ENCODE data around the gene ADIRF.

DNA sequence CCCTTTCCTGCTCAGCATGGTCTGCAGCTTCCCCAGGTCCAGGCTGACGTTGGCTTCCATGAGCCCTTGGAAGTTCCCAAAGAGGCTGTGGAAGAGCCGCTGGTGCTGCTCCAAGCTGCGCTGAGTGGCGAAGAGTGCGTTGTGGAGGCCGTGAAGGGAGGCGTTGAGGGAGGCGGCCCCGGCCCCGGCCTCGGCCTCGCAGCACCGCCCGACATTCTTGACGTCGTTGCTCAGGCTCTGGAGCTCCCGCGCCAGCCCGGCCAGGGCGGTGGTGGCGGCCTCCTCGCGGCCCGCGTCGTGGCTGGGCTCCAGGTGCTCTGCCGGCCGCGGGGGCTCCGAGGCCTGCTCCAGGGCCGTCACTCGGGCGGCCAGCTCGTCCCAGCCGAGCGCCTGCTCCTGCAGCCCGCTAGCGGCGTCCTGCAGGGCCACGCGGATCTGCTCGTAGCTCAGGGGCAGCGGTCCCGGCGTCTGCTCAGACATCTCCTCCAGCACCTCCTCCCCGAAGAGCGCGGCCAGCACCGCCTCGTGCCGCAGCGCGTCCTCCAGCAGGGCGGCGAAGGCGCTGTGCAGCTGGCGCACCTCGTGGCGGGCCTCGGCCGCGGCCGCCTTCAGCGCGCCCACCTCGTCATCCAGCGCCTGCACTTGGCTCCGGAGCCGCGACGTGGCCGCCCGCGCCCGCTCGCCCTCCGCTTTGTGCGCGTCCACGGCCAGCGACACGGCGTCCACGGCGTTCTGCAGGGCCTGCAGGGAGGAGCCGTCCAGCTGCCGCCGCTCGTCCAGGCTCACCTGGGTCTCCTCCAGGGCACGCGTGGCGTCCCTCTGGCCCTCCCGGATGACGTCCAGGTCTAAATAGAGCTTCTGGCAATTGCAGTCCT is 25.6 kb upstream of the ADIRF start:
- TF ChIP-seq NFYB (CRISPR knock-in tag; conservative IDR thresholded peaks at IDR 0.05; ENCODE audit: low read depth) (no peak), CTCF (IDR thresholded peaks at IDR 0.05) (no peak), MAX (CRISPR knock-in tag; IDR thresholded peaks at IDR 0.05) (no peak), ELF4 (CRISPR knock-in tag; IDR thresholded peaks at IDR 0.05; ENCODE audit: low read depth) (no peak), NR1H2 (CRISPR knock-in tag; IDR thresholded peaks at IDR 0.05) (no peak), CREM (CRISPR knock-in tag; IDR thresholded peaks at IDR 0.05) (no peak), SP1 (CRISPR knock-in tag; conservative IDR thresholded peaks at IDR 0.05) (0 out of 2 replicates have a peak, but pooled peaks have one; percentile 25), ZNF232 (CRISPR knock-in tag; IDR thresholded peaks at IDR 0.05) (no peak), ESRRA (CRISPR knock-in tag; IDR thresholded peaks at IDR 0.05; ENCODE audit: borderline replicate concordance) (no peak), E2F1 (CRISPR knock-in tag; IDR thresholded peaks at IDR 0.05) (no peak)
- TF ChIP-seq, protein P1, sequence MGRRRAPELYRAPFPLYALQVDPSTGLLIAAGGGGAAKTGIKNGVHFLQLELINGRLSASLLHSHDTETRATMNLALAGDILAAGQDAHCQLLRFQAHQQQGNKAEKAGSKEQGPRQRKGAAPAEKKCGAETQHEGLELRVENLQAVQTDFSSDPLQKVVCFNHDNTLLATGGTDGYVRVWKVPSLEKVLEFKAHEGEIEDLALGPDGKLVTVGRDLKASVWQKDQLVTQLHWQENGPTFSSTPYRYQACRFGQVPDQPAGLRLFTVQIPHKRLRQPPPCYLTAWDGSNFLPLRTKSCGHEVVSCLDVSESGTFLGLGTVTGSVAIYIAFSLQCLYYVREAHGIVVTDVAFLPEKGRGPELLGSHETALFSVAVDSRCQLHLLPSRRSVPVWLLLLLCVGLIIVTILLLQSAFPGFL (CRISPR knock-in tag; IDR thresholded peaks at IDR 0.05; ENCODE audit: borderline replicate concordance): no peak

Measured in WTC11 (cell line).